ENCODE measurements around the gene TMEM237.

Gene TMEM237

GRCh38 chr2:201643216-201643890, at the start of gene TMEM237:
TMEM237 (minus strand) TSS chr2:201643503; CDS start chr2:201643400, 103 bp downstream.
- TF ChIP-seq GATA2 (IDR thresholded peaks at IDR 0.05; ENCODE audit: low read depth, low read length) (no peak), GATA3 (IDR thresholded peaks at IDR 0.05; ENCODE audit: low read depth, low read length) (no peak)

- no peak for TF ChIP-seq GATA2 (IDR thresholded peaks at IDR 0.05; ENCODE audit: low read depth, low read length)
- no peak for TF ChIP-seq GATA3 (IDR thresholded peaks at IDR 0.05; ENCODE audit: low read depth, low read length)
Measured at GRCh38 chr2:201685156-201685555, 41.9 kb upstream of the TMEM237 start.

GRCh38 chr2:201680743-201681142, 37.4 kb upstream of the TMEM237 start:
- TF ChIP-seq GATA3 (IDR thresholded peaks at IDR 0.05; ENCODE audit: low read depth, low read length) (no peak), GATA2 (IDR thresholded peaks at IDR 0.05; ENCODE audit: low read depth, low read length) (no peak)

GRCh38 chr2:201678401-201678800, 35.1 kb upstream of the TMEM237 start:
- no peak for TF ChIP-seq GATA3 (IDR thresholded peaks at IDR 0.05; ENCODE audit: low read depth, low read length)
- no peak for TF ChIP-seq GATA2 (IDR thresholded peaks at IDR 0.05; ENCODE audit: low read depth, low read length)

GRCh38 chr2:201675454-201675853, 32.2 kb upstream of the TMEM237 start:
- TF ChIP-seq GATA3 (IDR thresholded peaks at IDR 0.05; ENCODE audit: low read depth, low read length) (no peak), GATA2 (IDR thresholded peaks at IDR 0.05; ENCODE audit: low read depth, low read length) (no peak)

- TF ChIP-seq GATA2 (IDR thresholded peaks at IDR 0.05; ENCODE audit: low read depth, low read length), result no peak
- TF ChIP-seq GATA3 (IDR thresholded peaks at IDR 0.05; ENCODE audit: low read depth, low read length), result no peak
Measured at GRCh38 chr2:201674794-201675193, 31.5 kb upstream of the TMEM237 start.

- TF ChIP-seq GATA3 (IDR thresholded peaks at IDR 0.05; ENCODE audit: low read depth, low read length) (no peak), GATA2 (IDR thresholded peaks at IDR 0.05; ENCODE audit: low read depth, low read length) (no peak)
Measured at GRCh38 chr2:201674298-201674697, 31.0 kb upstream of the TMEM237 start.

GRCh38 chr2:201673546-201673945, 30.2 kb upstream of the TMEM237 start:
- TF ChIP-seq GATA2 (IDR thresholded peaks at IDR 0.05; ENCODE audit: low read depth, low read length), result no peak
- TF ChIP-seq GATA3 (IDR thresholded peaks at IDR 0.05; ENCODE audit: low read depth, low read length), result no peak

GRCh38 chr2:201669865-201670264, 26.6 kb upstream of the TMEM237 start:
- TF ChIP-seq GATA3 (IDR thresholded peaks at IDR 0.05; ENCODE audit: low read depth, low read length) (no peak), GATA2 (IDR thresholded peaks at IDR 0.05; ENCODE audit: low read depth, low read length) (no peak)

GRCh38 chr2:201668402-201668910, 25.2 kb upstream of the TMEM237 start:
- TF ChIP-seq GATA2 (IDR thresholded peaks at IDR 0.05; ENCODE audit: low read depth, low read length), result no peak

GRCh38 chr2:201664334-201664733, 21.0 kb upstream of the TMEM237 start:
- TF ChIP-seq GATA3 (IDR thresholded peaks at IDR 0.05; ENCODE audit: low read depth, low read length) (no peak), GATA2 (IDR thresholded peaks at IDR 0.05; ENCODE audit: low read depth, low read length) (no peak)

- TF ChIP-seq GATA3 (IDR thresholded peaks at IDR 0.05; ENCODE audit: low read depth, low read length) (no peak), GATA2 (IDR thresholded peaks at IDR 0.05; ENCODE audit: low read depth, low read length) (no peak)
Measured at GRCh38 chr2:201661366-201661765, 18.1 kb upstream of the TMEM237 start.

GRCh38 chr2:201660293-201660895, 17.1 kb upstream of the TMEM237 start:
- TF ChIP-seq GATA3 (IDR thresholded peaks at IDR 0.05; ENCODE audit: low read depth, low read length) (no peak), GATA2 (IDR thresholded peaks at IDR 0.05; ENCODE audit: low read depth, low read length) (no peak)

GRCh38 chr2:201656740-201657139, 13.4 kb upstream of the TMEM237 start:
- TF ChIP-seq GATA3 (IDR thresholded peaks at IDR 0.05; ENCODE audit: low read depth, low read length) (no peak), GATA2 (IDR thresholded peaks at IDR 0.05; ENCODE audit: low read depth, low read length) (no peak)

GRCh38 chr2:201656102-201656501, 12.8 kb upstream of the TMEM237 start:
- no peak for TF ChIP-seq GATA2 (IDR thresholded peaks at IDR 0.05; ENCODE audit: low read depth, low read length)
- no peak for TF ChIP-seq GATA3 (IDR thresholded peaks at IDR 0.05; ENCODE audit: low read depth, low read length)

All from SH-SY5Y (cell line).